Gastrocnemius medialis (tissue), 4 donors: ENCODE data around the gene RRAS2.

Experiments used
- POLR2A ChIP-seq, 2 donors: fragments of 450-650 bp; IDR thresholded peaks; one replicate each; pipeline ENCODE4 v1.6.1; 2017; ENCODE audit warnings: antibody characterized with exemption in 2 of 2, mild to moderate bottlenecking in 2 of 2, moderate library complexity in 2 of 2
- TF ChIP-seq, protein P1 (sequence below), 5 experiments: fragments of 450-650 bp in 3 of 5; fragments of 200-600 bp in 2 of 5; sonication (generic) in 2 of 5; IDR thresholded peaks in 4 of 5; conservative IDR thresholded peaks in 1 of 5; 1 replicate in 4 of 5; 2 replicates in 1 of 5; pipeline ENCODE4 v1.5.1; 2016 to 2019; ENCODE audit warnings: antibody characterized with exemption in 5 of 5, mild to moderate bottlenecking in 3 of 5, moderate library complexity in 3 of 5

DNA sequence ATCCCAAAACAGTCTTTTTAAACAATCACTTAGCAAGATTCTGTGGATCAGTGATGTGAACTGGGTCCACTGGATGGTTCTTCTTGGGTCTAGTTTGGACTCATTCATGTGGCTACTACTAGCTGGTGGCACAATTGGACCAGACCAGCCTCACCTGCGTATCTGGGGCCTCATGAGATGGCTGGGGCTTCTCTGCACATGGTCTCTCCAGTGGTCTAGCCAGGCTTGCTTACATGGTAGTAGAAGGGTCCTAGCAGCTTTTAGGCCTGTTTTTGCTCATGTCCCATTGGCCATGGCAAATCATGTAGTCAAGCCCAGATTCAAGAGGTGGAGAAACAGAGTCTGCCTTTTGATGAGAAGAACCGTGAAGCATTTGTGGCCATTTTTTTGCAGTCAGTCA is 94.0 kb downstream of the RRAS2 start:
- no peak for TF ChIP-seq POLR2A (IDR thresholded peaks at IDR 0.05)
- TF ChIP-seq, protein P1, sequence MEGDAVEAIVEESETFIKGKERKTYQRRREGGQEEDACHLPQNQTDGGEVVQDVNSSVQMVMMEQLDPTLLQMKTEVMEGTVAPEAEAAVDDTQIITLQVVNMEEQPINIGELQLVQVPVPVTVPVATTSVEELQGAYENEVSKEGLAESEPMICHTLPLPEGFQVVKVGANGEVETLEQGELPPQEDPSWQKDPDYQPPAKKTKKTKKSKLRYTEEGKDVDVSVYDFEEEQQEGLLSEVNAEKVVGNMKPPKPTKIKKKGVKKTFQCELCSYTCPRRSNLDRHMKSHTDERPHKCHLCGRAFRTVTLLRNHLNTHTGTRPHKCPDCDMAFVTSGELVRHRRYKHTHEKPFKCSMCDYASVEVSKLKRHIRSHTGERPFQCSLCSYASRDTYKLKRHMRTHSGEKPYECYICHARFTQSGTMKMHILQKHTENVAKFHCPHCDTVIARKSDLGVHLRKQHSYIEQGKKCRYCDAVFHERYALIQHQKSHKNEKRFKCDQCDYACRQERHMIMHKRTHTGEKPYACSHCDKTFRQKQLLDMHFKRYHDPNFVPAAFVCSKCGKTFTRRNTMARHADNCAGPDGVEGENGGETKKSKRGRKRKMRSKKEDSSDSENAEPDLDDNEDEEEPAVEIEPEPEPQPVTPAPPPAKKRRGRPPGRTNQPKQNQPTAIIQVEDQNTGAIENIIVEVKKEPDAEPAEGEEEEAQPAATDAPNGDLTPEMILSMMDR (IDR thresholded peaks at IDR 0.05 in 4 of 5, conservative IDR thresholded peaks at IDR 0.05 in 1 of 5): no peak
